Astrocyte (in vitro differentiated cells and primary cell): Measurements from ENCODE around the gene CXCL11. TPM values are rescaled to one million over a fixed set of nuclear protein-coding genes. Genes with fewer than 3 reads are reported as not detected.

ENCODE experiments used
- DNase-seq: peaks from one replicate; pipeline ENCODE4 v3.0.0-alpha.2; 2010; ENCODE audit warnings: low read depth
- FAIRE-seq: peaks from 2 replicates; lab custom pipeline; 2011; peaks lifted over from hg19 to GRCh38; lab: Jason Lieb, UNC
- H2AFZ ChIP-seq: 2 replicates; pipeline ENCODE4 v1.6.0; 2012; ENCODE audit warnings: low read depth, low read length, inconsistent platforms
- H3K27ac ChIP-seq: 2 replicates; pipeline ENCODE4 v1.5.1; 2011; ENCODE audit warnings: low read depth, low read length, inconsistent platforms
- H3K27me3 ChIP-seq: 2 replicates; pipeline ENCODE4 v1.6.0; 2011; ENCODE audit warnings: low read length, inconsistent platforms; ENCODE audit not compliant: insufficient read depth
- H3K36me3 ChIP-seq: 2 replicates; pipeline ENCODE4 v1.5.1; 2011; ENCODE audit warnings: low read length, inconsistent platforms; ENCODE audit not compliant: insufficient read depth
- H3K4me1 ChIP-seq: 2 replicates; pipeline ENCODE4 v1.5.1; 2011; ENCODE audit warnings: low read length, inconsistent platforms; ENCODE audit not compliant: insufficient read depth
- H3K4me2 ChIP-seq: 2 replicates; pipeline ENCODE4 v1.6.0; 2012; ENCODE audit warnings: low read length, inconsistent platforms
- H3K4me3 ChIP-seq: 2 replicates; pipeline ENCODE4 v1.5.1; 2011; ENCODE audit warnings: low read depth, mild to moderate bottlenecking, low read length, inconsistent platforms; ENCODE audit not compliant: insufficient read depth
- H3K79me2 ChIP-seq: 2 replicates; pipeline ENCODE4 v1.6.0; 2012; ENCODE audit warnings: mild to moderate bottlenecking, low read length, inconsistent platforms; ENCODE audit not compliant: insufficient read depth
- H3K9ac ChIP-seq: 2 replicates; pipeline ENCODE4 v1.6.0; 2012; ENCODE audit warnings: mild to moderate bottlenecking, low read length, inconsistent platforms
- H3K9me3 ChIP-seq: 2 replicates; pipeline ENCODE4 v1.5.1; 2012; ENCODE audit warnings: low read depth, mild to moderate bottlenecking, low read length, inconsistent platforms; ENCODE audit not compliant: insufficient read depth
- H4K20me1 ChIP-seq: 2 replicates; pipeline ENCODE4 v1.6.0; 2012; ENCODE audit warnings: low read length, inconsistent platforms; ENCODE audit not compliant: insufficient read depth
- H3K27ac Mint-ChIP-seq: one replicate; pipeline ENCODE4 v1.8.0; 2021; ENCODE audit warnings: mild to moderate bottlenecking, mixed read lengths; ENCODE audit not compliant: unreplicated experiment
- H3K27me3 Mint-ChIP-seq: one replicate; pipeline ENCODE4 v1.8.0; 2021; ENCODE audit warnings: low read depth, mixed read lengths; ENCODE audit not compliant: unreplicated experiment
- H3K36me3 Mint-ChIP-seq: one replicate; pipeline ENCODE4 v1.8.0; 2021; ENCODE audit warnings: low read depth, mixed read lengths; ENCODE audit not compliant: unreplicated experiment
- H3K4me1 Mint-ChIP-seq: one replicate; pipeline ENCODE4 v1.8.0; 2021; ENCODE audit warnings: low read depth, mixed read lengths; ENCODE audit not compliant: unreplicated experiment
- H3K4me3 Mint-ChIP-seq: one replicate; pipeline ENCODE4 v1.8.0; 2021; ENCODE audit warnings: mild to moderate bottlenecking, moderate library complexity, mixed read lengths; ENCODE audit not compliant: unreplicated experiment
- H3K9me3 Mint-ChIP-seq: one replicate; pipeline ENCODE4 v1.8.0; 2021; ENCODE audit warnings: mild to moderate bottlenecking, mixed read lengths; ENCODE audit not compliant: unreplicated experiment
- CTCF ChIP-seq: IDR thresholded peaks from 2 replicates; pipeline ENCODE4 v1.5.1; 2011; ENCODE audit warnings: low read depth, mild to moderate bottlenecking, inconsistent platforms, low read length, moderate library complexity; ENCODE audit not compliant: insufficient read depth
- EZH2 ChIP-seq: IDR thresholded peaks from 2 replicates; pipeline ENCODE4 v1.6.1; 2012; ENCODE audit warnings: mild to moderate bottlenecking, low read length, inconsistent platforms; ENCODE audit not compliant: insufficient read depth
- total RNA-seq: library from RNA; stranded (reverse); gene quantifications from 2 replicates; pipeline ENCODE4 v1.2.1, GENCODE V29; 2021

Gene CXCL11
- total RNA-seq, 1 donor from 2014 or later = 5.8 TPM

GRCh38 chr4:76003035-76003434, 32.8 kb downstream of the CXCL11 start:
- Histone ChIP-seq H3K79me2 (no peaks in the 10 kb centered on the region), H3K36me3 (no peaks in the 10 kb centered on the region), H3K4me1 (no peaks in the 10 kb centered on the region), H3K27me3 (peaks cover 8% of the 10 kb centered on the region), H3K27ac (no peak overlapping the region), H2AFZ (no peak overlapping the region), H3K4me3 (no peak overlapping the region), H3K9ac (no peak overlapping the region), H3K9me3 (no peaks in the 10 kb centered on the region), H3K4me2 (no peak overlapping the region), H4K20me1 (no peaks in the 10 kb centered on the region)
- Mint-ChIP-seq H3K27me3 (peaks cover 10% of the 10 kb centered on the region), H3K4me1 (peaks cover 2% of the 10 kb centered on the region), H3K27ac (no peak overlapping the region), H3K4me3 (no peak overlapping the region), H3K36me3 (no peaks in the 10 kb centered on the region), H3K9me3 (no peaks in the 10 kb centered on the region)
- DNase-seq (no peak), FAIRE-seq (no peak)
- TF ChIP-seq EZH2 = no peak

DNA sequence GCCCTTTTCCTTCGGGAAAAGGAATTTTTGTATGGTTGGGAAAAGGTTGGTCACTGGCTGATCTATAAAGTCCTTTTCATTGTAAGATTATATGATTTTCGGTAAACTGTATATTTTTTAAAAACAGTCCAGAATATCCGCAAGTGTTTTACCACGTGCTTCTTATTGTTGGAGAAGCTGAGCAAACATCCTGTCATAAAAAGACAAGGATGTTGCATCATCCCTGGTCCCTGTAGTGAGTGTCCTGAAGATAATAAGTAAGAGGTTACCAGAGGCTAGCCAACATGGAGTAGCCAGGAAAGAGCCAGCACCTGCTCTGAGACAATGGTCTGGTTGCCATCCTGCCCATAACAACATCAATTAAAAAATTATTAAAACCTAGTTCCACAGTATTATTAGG, 33.7 kb downstream of the CXCL11 start:
- no peak for DNase-seq
- H3K9me3 Mint-ChIP-seq = no peaks in the 10 kb centered on the region
- H2AFZ ChIP-seq = no peak overlapping the region

DNA sequence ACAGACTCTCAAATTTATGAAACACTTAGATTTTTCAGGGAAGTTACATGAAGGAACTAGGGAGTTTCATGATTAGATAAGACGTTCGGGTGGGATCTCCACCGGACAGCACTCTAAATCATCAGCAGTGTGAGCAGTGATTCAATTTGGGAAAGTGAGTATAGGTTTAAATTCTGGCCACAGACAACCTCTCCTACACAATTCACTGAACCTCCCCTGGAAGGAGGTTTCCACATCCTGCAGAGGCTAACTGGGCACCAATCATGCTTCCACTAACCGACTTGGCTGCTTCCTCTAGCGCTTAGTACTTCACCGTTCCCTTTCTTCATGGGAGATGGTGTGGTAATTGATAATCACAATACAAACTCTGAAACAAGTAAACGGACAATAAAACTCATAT, 34.2 kb downstream of the CXCL11 start:
- FAIRE-seq (no peak), DNase-seq (no peak)
- Histone ChIP-seq H3K4me2 (no peak overlapping the region), H3K4me1 (no peaks in the 10 kb centered on the region), H3K36me3 (no peaks in the 10 kb centered on the region), H3K9me3 (no peaks in the 10 kb centered on the region), H4K20me1 (no peaks in the 10 kb centered on the region), H3K27ac (no peak overlapping the region), H3K9ac (no peak overlapping the region), H2AFZ (no peak overlapping the region), H3K4me3 (no peak overlapping the region), H3K79me2 (no peaks in the 10 kb centered on the region), H3K27me3 (peaks cover 5% of the 10 kb centered on the region)
- Mint-ChIP-seq H3K4me3 (no peak overlapping the region), H3K36me3 (no peaks in the 10 kb centered on the region), H3K4me1 (peaks cover 2% of the 10 kb centered on the region), H3K27me3 (peaks cover 10% of the 10 kb centered on the region), H3K27ac (no peak overlapping the region), H3K9me3 (no peaks in the 10 kb centered on the region)
- TF ChIP-seq EZH2 = no peak
- TF ChIP-seq CTCF = no peak

More for the DNA sequence above, 33.7 kb downstream of the CXCL11 start:
- FAIRE-seq = no peak
- Histone ChIP-seq H3K4me3 (no peak overlapping the region), H3K4me2 (no peak overlapping the region), H3K36me3 (no peaks in the 10 kb centered on the region), H3K27ac (no peak overlapping the region), H3K4me1 (no peaks in the 10 kb centered on the region), H3K27me3 (peaks cover 7% of the 10 kb centered on the region), H3K9ac (no peak overlapping the region), H3K9me3 (no peaks in the 10 kb centered on the region), H4K20me1 (no peaks in the 10 kb centered on the region), H3K79me2 (no peaks in the 10 kb centered on the region)
- Mint-ChIP-seq H3K4me1 (peaks cover 2% of the 10 kb centered on the region), H3K4me3 (no peak overlapping the region), H3K36me3 (no peaks in the 10 kb centered on the region), H3K27ac (no peak overlapping the region), H3K27me3 (peaks cover 10% of the 10 kb centered on the region)
- TF ChIP-seq CTCF (no peak), EZH2 (no peak)
